ENCODE measurements around the gene TBC1D9B. TPM values are rescaled to one million over a fixed set of nuclear protein-coding genes. Genes with fewer than 3 reads are reported as not detected.
A peak's percentile ranks its signal among the peaks of the same experiment; 100 is the strongest.

TBC1D9B gene
- total RNA-seq, 2 experiments from 2014 or later: 70.5 to 72.7 TPM

DNA sequence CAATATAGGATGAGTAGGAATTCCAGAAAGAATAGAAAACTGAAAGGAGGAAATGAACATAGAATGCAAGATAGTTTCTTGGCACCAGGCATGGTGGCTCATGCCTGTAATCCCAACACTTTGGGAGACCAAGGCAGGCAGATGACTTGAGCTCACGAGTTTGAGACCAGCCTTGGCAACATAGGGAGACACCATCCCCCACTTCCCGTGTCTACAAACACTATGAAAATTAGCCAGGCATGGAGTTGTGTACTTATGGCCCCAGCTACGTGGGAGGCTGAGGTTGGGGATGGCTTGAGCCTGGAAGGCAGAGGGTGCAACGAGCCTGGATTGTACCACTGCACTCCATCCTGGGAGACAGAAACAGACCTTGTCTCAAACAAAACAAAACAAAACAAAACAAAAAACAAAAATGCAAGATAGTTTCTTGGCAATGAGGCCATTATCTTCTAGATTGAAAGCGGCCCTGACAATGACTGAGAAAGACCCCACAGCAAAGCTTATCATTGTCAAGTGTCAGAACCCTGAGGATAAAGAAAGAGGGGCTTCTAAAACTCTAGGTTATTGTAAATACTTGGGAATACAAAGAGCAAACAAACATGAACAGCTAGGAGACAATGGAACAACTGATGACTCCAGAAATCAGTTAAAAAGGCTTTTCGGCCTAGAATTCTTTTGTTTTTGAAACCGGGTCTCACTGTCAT lies 77.8 kb downstream of the TBC1D9B start:
- CTCF ChIA-PET: interaction anchor here (1.7 kb wide), 1 partner anchor 28 kb away, joined by 8 read pairs; no protein-coding TSS in a partner anchor
- H3K27ac Mint-ChIP-seq: no peak overlapping the region
- no peak for ATAC-seq
- peaks cover 71% of the 10 kb centered on the region for H3K36me3 Mint-ChIP-seq (ENCODE audit: low read depth)
- no peak for DNase-seq
- H3K4me3 Mint-ChIP-seq: no peak overlapping the region
- H3K9me3 Mint-ChIP-seq (ENCODE audit: insufficient read depth): no peaks in the 10 kb centered on the region
- H3K4me1 Mint-ChIP-seq (ENCODE audit: low read depth): peaks cover 10% of the 10 kb centered on the region
- POLR2A ChIA-PET: interaction anchor here (1.4 kb wide), 1 partner anchor 19 kb away, joined by 3 read pairs; no protein-coding TSS in a partner anchor
- H3K27me3 Mint-ChIP-seq (ENCODE audit: low read depth): no peaks in the 10 kb centered on the region

DNA sequence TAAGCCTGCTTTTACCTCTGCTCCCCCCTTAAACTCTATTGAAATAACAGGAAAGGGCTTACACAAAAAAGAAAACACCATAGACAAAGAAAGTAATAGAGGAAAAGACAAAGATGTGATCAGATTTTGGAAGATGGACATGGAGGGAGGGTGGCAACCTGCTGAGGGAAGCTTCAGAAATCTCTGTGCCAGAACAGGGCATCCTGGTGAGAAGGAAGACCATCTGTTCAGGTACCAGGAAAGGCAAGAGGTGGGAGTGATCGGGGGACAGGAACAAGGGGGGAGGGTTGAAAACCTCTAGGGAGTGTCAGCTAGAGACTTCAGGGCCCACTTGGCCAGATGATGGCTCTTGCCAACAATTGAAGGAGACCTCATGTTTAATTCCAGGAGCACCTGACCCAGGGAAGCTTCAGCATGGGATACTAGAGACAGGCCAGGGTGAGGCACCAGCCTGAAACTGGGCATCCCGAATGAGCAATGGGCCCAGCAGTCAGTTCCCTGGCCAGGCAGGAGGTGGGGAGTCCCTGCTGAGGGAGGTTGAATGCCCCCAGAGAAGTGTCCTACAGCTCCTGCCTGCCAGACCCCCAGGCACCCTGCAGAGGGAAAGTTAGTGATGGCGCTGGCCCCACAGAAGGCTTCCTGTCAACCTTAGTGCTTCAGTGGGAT lies 78.8 kb downstream of the TBC1D9B start:
- no peaks in the 10 kb centered on the region for H3K9me3 Mint-ChIP-seq (ENCODE audit: insufficient read depth)
- POLR2A ChIA-PET: no interaction called here
- peaks cover 78% of the 10 kb centered on the region for H3K36me3 Mint-ChIP-seq (ENCODE audit: low read depth)
- peaks cover 17% of the 10 kb centered on the region for H3K4me1 Mint-ChIP-seq (ENCODE audit: low read depth)
- no peak overlapping the region for H3K4me3 Mint-ChIP-seq
- H3K27me3 Mint-ChIP-seq (ENCODE audit: low read depth): no peaks in the 10 kb centered on the region
- ATAC-seq (no peak), DNase-seq (no peak)
- CTCF ChIA-PET: interaction anchor here (1.7 kb wide), 1 partner anchor 27 kb away, joined by 8 read pairs; no protein-coding TSS in a partner anchor
- H3K27ac Mint-ChIP-seq: peak overlapping the region; percentile 29

DNA sequence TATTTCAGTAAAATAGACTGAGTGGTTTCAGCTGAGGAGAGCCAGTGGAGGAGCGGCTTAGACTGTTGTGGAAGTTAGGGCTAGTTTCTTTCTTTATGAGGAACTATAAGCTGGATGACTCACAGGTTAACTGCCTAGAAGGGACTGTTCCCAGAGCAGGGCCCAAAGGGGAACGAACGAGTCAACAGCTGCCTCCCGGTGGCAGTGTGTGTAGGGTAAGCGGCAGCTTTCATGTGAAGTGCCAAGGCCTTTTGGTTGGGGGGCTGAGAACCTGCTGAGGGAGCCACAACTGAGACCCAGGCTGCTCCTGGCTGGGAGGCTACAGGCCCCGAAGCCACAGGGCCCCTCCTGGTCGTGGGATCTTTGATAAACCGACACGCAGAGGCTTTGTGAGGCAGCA lies 80.0 kb downstream of the TBC1D9B start:
- Mint-ChIP-seq H3K4me1 (ENCODE audit: low read depth) (peaks cover 25% of the 10 kb centered on the region), H3K27ac (no peak overlapping the region), H3K36me3 (ENCODE audit: low read depth) (peaks cover 80% of the 10 kb centered on the region), H3K9me3 (ENCODE audit: insufficient read depth) (no peaks in the 10 kb centered on the region), H3K27me3 (ENCODE audit: low read depth) (no peaks in the 10 kb centered on the region), H3K4me3 (no peak overlapping the region)
- DNase-seq: no peak
- ATAC-seq: no peak
- ChIA-PET POLR2A (no interaction called here), CTCF (no interaction called here)

DNA sequence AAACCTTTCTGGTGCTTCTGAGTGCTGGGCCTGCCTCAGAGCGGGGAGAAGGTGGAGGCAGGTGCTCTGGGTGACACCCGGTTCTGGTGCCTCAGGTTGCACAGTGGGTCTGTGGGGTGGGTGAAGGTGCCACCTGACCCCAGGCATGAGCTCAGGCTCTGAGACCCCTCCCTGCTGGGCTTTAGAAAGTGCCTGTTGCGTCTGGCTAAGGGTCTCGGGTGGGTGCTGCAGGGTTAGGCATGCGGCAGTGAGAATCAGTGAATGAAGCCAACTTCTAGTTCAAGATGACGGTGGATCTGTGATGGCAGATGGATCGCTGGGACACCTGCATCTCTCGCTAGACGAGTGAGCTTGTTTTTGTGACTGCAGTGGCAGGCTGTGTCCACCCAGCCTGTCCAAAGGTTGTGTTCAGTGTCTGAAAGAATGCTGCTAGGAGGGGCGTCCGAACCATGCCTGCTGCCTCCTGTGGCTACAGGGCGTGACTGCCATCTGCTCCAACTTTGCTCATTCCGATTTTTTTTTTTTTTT lies 82.0 kb downstream of the TBC1D9B start:
- ATAC-seq (no peak), DNase-seq (no peak)
- no peaks in the 10 kb centered on the region for H3K9me3 Mint-ChIP-seq (ENCODE audit: insufficient read depth)
- ChIA-PET CTCF (interaction anchor here (0.9 kb wide), 1 partner anchor 31 kb away, joined by 3 read pairs; no protein-coding TSS in a partner anchor), POLR2A (no interaction called here)
- H3K4me3 Mint-ChIP-seq: no peak overlapping the region
- no peaks in the 10 kb centered on the region for H3K27me3 Mint-ChIP-seq (ENCODE audit: low read depth)
- H3K27ac Mint-ChIP-seq: no peak overlapping the region
- H3K36me3 Mint-ChIP-seq (ENCODE audit: low read depth): peaks cover 76% of the 10 kb centered on the region
- peaks cover 36% of the 10 kb centered on the region for H3K4me1 Mint-ChIP-seq (ENCODE audit: low read depth)

DNA sequence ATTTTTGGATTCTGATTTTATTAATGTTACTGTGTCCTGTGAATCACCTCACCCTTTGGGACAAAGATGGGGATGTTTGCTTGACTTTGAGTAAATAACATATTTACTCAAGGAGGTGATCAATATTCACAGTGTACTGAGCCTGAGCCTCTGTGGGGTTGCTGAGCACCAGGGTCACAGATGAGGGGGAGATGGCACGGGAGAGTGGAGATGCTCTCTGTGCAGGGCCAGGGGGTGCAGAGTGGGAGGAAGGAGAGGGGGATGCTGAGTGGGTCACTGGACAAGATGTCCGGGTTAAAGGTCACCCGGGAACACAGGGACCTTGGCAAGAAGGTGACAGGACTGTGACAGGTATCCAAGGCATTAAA lies 83.0 kb downstream of the TBC1D9B start:
- POLR2A ChIA-PET: no interaction called here
- H3K4me1 Mint-ChIP-seq (ENCODE audit: low read depth): peaks cover 44% of the 10 kb centered on the region
- H3K36me3 Mint-ChIP-seq (ENCODE audit: low read depth): peaks cover 67% of the 10 kb centered on the region
- no peaks in the 10 kb centered on the region for H3K9me3 Mint-ChIP-seq (ENCODE audit: insufficient read depth)
- DNase-seq: no peak
- H3K27ac Mint-ChIP-seq: peak overlapping the region; percentile 55
- CTCF ChIA-PET: no interaction called here
- no peaks in the 10 kb centered on the region for H3K27me3 Mint-ChIP-seq (ENCODE audit: low read depth)
- ATAC-seq: no peak
- H3K4me3 Mint-ChIP-seq: no peak overlapping the region

DNA sequence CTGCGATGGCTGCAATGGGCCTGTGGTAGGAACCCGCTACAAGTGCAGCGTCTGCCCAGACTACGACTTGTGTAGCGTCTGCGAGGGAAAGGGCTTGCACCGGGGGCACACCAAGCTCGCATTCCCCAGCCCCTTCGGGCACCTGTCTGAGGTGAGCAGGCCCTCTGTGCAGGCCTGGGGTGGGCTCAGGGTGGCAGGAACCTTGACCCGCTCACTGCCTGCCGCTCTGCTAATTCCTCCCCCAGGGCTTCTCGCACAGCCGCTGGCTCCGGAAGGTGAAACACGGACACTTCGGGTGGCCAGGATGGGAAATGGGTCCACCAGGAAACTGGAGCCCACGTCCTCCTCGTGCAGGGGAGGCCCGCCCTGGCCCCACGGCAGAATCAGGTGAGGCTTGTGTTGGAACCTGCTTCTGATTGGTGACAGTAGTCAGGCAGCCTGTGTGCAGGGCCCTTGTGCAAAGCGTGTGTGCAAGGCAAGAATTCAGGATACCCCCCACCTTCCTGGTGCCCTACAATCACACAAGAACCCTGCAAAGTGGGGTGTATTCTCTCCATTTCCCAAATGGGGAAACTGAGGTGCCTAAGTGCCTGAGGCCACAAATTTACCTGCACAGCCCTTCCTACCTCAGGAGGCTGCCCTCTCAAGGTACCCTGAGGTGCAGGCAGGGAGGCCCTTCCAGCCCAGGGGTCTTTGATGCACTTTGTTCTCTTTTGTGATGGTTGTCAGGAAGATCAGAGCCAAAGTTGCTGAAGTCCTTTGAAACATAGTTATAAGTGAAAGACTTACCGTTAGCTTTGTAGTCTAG lies 83.6 kb downstream of the TBC1D9B start:
- ATAC-seq (no peak), DNase-seq (no peak)
- Mint-ChIP-seq H3K27ac (no peak overlapping the region), H3K4me3 (no peak overlapping the region), H3K9me3 (ENCODE audit: insufficient read depth) (no peaks in the 10 kb centered on the region), H3K4me1 (ENCODE audit: low read depth) (peaks cover 50% of the 10 kb centered on the region), H3K36me3 (ENCODE audit: low read depth) (peaks cover 62% of the 10 kb centered on the region), H3K27me3 (ENCODE audit: low read depth) (no peaks in the 10 kb centered on the region)
- CTCF ChIA-PET: no interaction called here
- POLR2A ChIA-PET: no interaction called here

DNA sequence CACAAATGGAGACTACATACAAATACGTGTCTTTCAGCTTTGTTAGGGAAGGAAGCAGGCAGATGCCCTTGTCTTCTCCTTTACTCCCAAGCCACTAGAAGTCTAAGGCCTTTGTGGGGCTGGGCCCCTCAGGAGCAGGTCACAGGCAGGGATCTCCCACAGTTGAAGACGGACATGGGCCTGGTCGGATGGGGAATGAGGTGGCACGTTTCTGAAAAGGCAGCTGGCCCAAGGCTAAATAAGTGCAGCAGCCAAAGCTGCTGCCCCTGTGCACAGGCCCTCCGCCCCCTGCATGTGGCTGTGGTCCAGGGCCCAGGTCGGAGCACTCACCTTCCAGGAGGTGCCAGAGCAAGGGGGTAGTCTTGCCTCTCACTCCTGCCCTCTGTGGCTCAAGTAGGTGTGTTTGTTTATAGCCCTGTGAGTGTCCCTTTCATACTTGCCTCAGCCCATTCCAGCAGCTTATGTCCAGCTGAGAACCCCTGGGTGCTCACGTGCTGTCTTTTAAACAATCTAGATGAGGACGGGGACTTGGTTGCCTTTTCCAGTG lies 85.2 kb downstream of the TBC1D9B start:
- Mint-ChIP-seq H3K27ac (peak overlapping the region; percentile 97), H3K4me3 (peak overlapping the region; percentile 91), H3K4me1 (ENCODE audit: low read depth) (peaks cover 56% of the 10 kb centered on the region), H3K27me3 (ENCODE audit: low read depth) (no peaks in the 10 kb centered on the region), H3K9me3 (ENCODE audit: insufficient read depth) (no peaks in the 10 kb centered on the region), H3K36me3 (ENCODE audit: low read depth) (peaks cover 52% of the 10 kb centered on the region)
- ChIA-PET POLR2A (interaction anchor here (0.6 to 3.6 kb wide), 10 partner anchors 8 to 470 kb away, joined by 3 to 29 read pairs (median 4); no protein-coding TSS in a partner anchor), CTCF (interaction anchor here (0.7 to 2.4 kb wide), 5 partner anchors 10 to 148 kb away, joined by 3 to 7 read pairs (median 6); no protein-coding TSS in a partner anchor)
- ATAC-seq: no peak
- DNase-seq: no peak

DNA sequence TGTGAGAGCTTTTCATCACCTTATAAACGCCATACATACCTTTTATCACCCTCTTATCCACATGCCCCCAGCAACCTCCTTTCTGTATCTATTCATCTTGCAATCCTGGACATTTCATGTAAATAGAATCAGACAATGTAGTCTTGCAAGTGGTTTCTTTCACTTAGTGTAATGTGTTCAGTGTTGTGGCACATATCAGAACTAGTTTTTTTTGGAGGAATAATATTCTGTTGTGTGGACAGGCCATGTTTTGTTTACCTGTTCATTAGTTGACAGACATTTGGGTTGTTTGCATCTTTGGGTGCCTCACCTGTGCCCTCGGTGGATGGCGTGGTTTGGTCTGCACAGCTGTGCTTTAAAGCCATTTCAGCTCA lies 85.7 kb downstream of the TBC1D9B start:
- DNase-seq (no peak), ATAC-seq (no peak)
- Mint-ChIP-seq H3K9me3 (ENCODE audit: insufficient read depth) (no peaks in the 10 kb centered on the region), H3K4me1 (ENCODE audit: low read depth) (peaks cover 57% of the 10 kb centered on the region), H3K27me3 (ENCODE audit: low read depth) (no peaks in the 10 kb centered on the region), H3K36me3 (ENCODE audit: low read depth) (peaks cover 49% of the 10 kb centered on the region), H3K27ac (peak overlapping the region; percentile 97), H3K4me3 (peak overlapping the region; percentile 91)
- ChIA-PET POLR2A (interaction anchor here (0.6 to 3.6 kb wide), 11 partner anchors 9 to 470 kb away, joined by 3 to 29 read pairs (median 4); no protein-coding TSS in a partner anchor), CTCF (interaction anchor here (0.7 to 2.4 kb wide), 5 partner anchors 11 to 149 kb away, joined by 3 to 7 read pairs (median 6); no protein-coding TSS in a partner anchor)

DNA sequence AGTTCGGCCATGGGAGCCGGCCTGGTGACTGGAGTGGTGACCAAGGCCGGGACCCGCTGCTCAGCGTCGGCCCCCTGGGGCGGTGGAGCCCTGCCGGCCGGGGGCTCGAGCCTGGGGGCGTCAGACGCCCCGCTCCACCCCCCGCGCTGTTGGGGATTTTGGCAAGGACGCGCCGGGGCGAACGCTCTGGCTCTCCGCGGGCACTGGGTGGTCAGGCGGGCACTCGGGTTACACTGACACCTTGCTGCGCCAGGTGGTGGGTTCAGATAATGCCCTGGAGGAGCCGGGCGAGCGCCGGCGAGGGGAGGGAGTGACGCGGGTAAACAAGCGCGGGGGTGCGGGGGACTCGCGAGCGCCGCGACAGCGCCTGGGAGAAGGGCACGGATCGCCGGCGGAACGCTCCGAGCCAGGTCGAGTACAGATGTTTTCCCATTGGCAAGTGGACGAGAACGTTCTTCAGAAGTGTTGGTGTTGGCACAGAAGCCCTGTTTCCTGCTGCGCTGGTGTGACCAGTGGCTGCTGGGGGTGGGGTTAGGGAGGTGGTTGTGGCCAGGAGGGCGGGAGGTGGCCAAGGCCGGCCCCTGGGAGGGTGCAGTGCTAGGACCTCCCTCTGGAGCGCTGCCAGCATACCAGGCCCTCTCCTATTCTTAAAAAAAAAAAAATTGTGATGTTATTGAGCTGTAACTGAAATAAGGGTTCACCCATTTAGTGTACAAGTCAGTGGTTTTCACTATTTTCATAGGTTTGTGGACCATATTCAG lies 86.2 kb downstream of the TBC1D9B start:
- ChIA-PET CTCF (interaction anchor here (0.7 to 2.4 kb wide), 4 partner anchors 11 to 59 kb away, joined by 4 to 7 read pairs (median 6); no protein-coding TSS in a partner anchor), POLR2A (interaction anchor here (0.6 to 3.6 kb wide), 15 partner anchors 9 to 471 kb away, joined by 3 to 29 read pairs (median 4); partner anchors contain the start of genes HNRNPH1 and MRNIP)
- ATAC-seq (peak; percentile 73), DNase-seq (peak; percentile 91)
- peaks cover 54% of the 10 kb centered on the region for H3K4me1 Mint-ChIP-seq (ENCODE audit: low read depth)
- H3K9me3 Mint-ChIP-seq (ENCODE audit: insufficient read depth): no peaks in the 10 kb centered on the region
- H3K27ac Mint-ChIP-seq: peak overlapping the region; percentile 97
- H3K27me3 Mint-ChIP-seq (ENCODE audit: low read depth): no peaks in the 10 kb centered on the region
- peaks cover 44% of the 10 kb centered on the region for H3K36me3 Mint-ChIP-seq (ENCODE audit: low read depth)
- H3K4me3 Mint-ChIP-seq: peak overlapping the region; percentile 91

DNA sequence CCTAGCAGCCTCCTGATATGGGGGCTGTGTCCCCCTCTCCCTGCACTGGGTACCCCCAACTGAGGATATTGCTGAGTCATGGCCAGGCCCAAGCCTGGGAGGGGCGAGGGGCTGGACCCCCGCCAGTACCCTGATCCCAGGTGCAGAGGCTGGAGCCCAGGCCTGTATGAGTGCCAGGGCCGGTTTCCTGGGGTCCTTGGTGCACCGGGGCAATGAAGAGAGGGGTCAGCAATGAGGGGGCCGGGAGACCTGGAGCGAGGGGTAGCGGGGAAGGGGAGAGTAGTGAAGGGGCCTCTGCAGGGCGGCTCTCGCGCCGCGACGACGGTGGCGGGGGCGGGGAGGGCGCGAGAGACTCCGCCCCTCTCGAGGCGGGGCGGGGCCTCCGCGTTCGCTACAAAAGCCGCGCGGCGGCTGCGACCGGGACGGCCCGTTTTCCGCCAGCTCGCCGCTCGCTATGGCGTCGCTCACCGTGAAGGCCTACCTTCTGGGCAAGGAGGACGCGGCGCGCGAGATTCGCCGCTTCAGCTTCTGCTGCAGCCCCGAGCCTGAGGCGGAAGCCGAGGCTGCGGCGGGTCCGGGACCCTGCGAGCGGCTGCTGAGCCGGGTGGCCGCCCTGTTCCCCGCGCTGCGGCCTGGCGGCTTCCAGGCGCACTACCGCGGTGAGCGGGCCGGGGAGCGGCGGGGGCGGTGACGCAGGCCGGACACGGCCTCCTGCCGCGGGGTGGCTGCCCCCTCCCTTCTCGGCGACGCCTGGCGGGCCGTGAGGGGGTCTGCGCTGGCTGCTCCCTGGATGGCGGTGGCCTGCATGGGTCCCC lies 87.0 kb downstream of the TBC1D9B start, which contains the start of gene SQSTM1:
TSS of gene SQSTM1 (plus strand) at position 423 of the 815 bp plus-strand sequence. CDS start at position 455, 32 bp downstream.
- ChIA-PET POLR2A (interaction anchor here (0.6 to 3.6 kb wide), 13 partner anchors 9 to 198 kb away, joined by 3 to 29 read pairs (median 6); partner anchors contain the start of genes HNRNPH1 and MRNIP), CTCF (interaction anchor here (0.7 to 3.0 kb wide), 3 partner anchors 19 to 57 kb away, joined by 3 to 18 read pairs (median 13); partner anchors contain the start of gene LTC4S)
- H3K27me3 Mint-ChIP-seq (ENCODE audit: low read depth): no peaks in the 10 kb centered on the region
- H3K27ac Mint-ChIP-seq: peak within 1 kb of the TSS; percentile 97
- H3K36me3 Mint-ChIP-seq (ENCODE audit: low read depth): peaks cover 40% of the 10 kb centered on the region
- peaks cover 57% of the 10 kb centered on the region for H3K4me1 Mint-ChIP-seq (ENCODE audit: low read depth)
- no peaks in the 10 kb centered on the region for H3K9me3 Mint-ChIP-seq (ENCODE audit: insufficient read depth)
- peak; percentile 52 for ATAC-seq
- peak within 1 kb of the TSS; percentile 91 for H3K4me3 Mint-ChIP-seq
- peak; percentile 80 for DNase-seq

Measured in activated CD8-positive, alpha-beta T cell treated with anti-CD3 and anti-CD28 coated beads, Interleukin-2, amount 10 ng/mL, durations not matched to agents 7 days and 5 days (primary cell).